Metanephros (tissue), 2 donors: ENCODE measurements around the gene MYO5A. TPM values are rescaled to one million over a fixed set of nuclear protein-coding genes. Genes with fewer than 3 reads are reported as not detected.

Source experiments
- small RNA-seq: library from RNA; depleted of rRNA; stranded (forward); fragments of <200 nt; gene quantifications from one replicate; pipeline ENCODE3, GENCODE V24; 2014; ENCODE audit warnings: low replicate concordance
- total RNA-seq: library from RNA; depleted of rRNA; stranded (reverse); fragments of >200 nt; gene quantifications from one replicate; pipeline ENCODE4 v1.2.3, GENCODE V29; 2014

MYO5A gene
- total RNA-seq = 11.2 TPM

GRCh38 chr15:52528564-52529340 lies at the start of gene MYO5A:
Gene MYO5A, minus strand, starts transcription at chr15:52528880. Its CDS starts 74 bp downstream, at chr15:52528806.

GRCh38 chr15:52568601-52569585 lies 40.2 kb upstream of the MYO5A start, which contains the start of gene ARPP19:
Gene ARPP19, minus strand, starts transcription at chr15:52569030. Its CDS starts 138 bp downstream, at chr15:52568892.

GRCh38 chr15:52295421-52296001 lies 233.2 kb downstream of the MYO5A start, which contains the start of gene MYO5C:
Gene MYO5C, minus strand, starts transcription at chr15:52295804. Its CDS starts 168 bp downstream, at chr15:52295636.

Small RNA genes lying within 50 kb of the gene (small RNA-seq; reads per million reads assigned to genes)
- 0.16 reads per million for gene MIR1266

Other genes with a start within 250 kb of the MYO5A start
- gene MYO5C, start 233.1 kb downstream of the MYO5A start, total RNA-seq = 21.8 TPM
- gene ARPP19, start 40.1 kb upstream of the MYO5A start, total RNA-seq = 110 TPM
- 59.3 TPM for gene ATOSA, start 150.5 kb upstream of the MYO5A start, total RNA-seq